GM18498 (cell line): ENCODE data around the gene CRYGD.

ENCODE experiments used
- ATAC-seq: cut with Tn5 transposase; IDR thresholded peaks from one replicate; pipeline ENCODE4 v1.9.1; 2021; ENCODE audit warnings: mild to moderate bottlenecking, moderate library complexity; ENCODE audit not compliant: unreplicated experiment

CRYGD gene

DNA sequence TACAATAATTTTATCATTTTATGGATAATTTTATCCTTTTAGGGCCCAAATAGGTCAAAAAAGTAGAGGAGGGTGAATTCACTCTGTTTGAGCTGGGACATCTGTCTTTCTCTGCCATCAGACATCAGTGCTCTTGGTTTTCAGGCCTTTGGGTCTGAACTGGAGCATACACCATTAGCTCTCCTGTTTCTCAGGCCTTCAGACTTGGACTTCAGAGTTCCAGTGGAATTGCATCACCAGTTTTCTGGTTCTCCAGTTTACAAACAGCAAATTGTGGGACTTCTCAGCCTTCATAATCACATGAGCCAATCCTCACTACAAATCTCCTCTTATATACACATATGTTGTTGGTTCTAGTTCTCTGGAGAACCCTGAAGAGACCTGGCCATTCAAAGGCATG, 33.9 kb downstream of the CRYGD start:
- ATAC-seq: no peak

DNA sequence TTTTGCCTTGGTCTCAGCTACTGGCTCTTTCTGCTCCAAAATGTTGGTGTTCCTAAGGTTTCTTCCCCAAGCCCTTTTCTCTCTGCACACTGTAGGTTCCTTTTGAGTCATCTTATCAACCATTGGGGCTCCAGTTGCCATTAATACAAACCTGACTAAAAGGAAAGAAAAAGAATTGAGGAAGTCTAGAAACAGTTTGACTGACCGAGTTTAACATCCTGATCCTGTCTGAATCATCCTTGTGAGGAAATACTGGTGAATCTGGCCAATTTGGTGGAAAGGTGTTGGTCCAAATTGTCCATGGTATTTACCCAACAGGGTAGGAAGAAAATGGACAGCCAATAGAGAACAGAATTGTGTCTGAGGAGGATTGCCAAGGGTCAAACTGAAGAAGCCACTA, 38.3 kb downstream of the CRYGD start:
- no peak for ATAC-seq

DNA sequence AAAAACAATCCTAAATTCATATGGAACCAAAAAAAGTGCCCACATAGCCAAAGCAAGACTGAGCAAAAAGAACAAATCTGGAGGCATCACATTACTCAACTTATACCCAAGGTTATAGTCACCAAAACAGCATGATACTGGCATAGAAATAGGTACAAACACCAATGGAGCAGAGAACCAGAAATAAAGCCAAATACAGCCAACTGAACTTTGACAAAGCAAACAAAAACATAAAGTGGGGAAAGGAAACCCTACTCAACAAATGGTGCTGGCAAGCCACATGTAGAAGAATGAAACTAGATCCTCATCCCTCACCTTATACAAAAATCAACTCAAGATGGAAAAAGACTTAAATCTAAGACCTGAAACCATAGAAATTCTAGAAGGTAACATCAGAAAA, 40.5 kb downstream of the CRYGD start:
- ATAC-seq: no peak

DNA sequence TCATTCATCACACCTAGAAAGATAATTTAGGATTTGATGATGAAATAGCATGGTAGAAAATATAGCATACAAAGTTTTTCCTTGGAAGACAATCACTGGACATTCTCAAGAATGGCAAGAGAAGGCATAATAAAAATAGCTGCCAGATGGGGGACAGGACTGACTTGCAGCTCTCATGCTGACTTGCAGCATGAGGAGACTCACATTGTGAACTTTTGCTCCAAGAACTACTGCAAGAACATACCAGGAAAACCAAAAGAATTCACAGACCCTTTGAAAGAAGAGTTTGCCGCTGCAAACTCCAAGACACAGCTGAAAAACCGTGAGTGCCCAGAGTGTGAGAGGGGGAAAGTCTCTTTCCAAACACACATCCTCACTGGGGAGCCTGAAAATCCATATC, 47.0 kb downstream of the CRYGD start:
- no peak for ATAC-seq

DNA sequence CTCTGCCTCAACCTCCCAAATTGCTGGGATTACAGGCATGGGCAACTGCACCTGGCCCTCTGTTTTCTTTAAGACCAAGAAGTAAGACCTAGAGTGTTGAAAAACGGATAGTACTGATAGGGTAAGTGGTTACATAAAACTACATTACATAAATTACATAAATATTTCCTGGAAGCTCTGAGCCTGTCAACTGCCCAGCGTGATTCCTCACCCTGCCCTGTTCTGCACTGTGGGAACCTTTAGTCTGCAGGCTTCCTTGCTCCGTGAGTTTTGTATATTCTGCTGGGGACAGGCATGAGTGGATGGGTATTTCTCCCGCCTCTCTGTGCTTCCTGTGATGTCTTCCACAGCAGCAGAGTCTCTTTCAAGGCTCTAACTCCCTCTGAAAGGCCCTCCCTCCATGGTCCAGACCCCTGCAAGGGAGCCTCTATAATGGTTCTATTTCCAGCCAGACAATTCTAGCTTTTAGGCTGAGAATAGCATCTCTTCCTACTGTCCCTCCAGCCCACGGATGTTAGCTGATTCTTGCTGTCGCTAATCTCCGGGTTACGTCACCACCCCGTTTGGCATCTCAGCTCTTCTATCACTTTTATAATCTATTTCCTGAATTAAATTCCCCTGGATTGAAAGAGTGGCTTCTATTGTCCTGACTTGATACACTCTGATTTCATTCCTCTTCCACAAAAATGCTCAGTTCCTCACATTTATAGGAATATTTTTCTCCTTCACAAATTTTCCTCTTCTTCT, 49.5 kb downstream of the CRYGD start:
- ATAC-seq: no peak

DNA sequence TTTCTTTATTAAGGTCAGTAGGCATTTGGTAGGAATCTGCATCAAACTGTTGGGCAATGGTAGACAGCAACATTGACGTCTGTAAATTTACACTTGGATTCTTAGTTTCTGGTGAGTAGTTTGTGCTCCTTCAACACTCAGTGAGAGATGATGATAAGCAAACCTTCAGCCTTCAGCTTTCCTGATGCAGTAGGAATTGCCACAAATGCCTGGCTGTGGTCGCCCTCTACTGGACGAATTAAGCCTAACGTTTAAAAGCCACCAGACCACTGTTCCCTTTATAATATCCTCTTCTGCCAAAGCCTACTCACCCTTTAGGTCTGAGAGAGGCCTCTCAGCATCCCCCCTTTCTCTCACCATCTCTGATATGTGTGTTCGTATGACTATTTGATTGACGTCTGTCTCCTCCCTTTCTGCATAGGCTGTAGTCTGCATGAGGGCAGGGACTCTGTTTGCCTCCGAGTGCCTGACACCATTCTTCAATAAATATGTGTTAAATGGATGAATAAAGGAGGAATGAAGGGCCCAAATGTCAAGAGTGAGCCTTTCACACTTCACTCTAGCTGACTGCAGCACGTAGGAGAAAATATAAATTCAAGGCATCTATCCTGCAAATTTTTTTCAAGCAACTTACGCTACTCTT, 52.0 kb downstream of the CRYGD start:
- no peak for ATAC-seq
